Ramos (cell line): ENCODE results near the gene HSPA1B.
"Not testable (repeated sequence)": the region's sequence is repeated elsewhere in the genome, so short reads cannot be mapped to it uniquely, and the experiment has no call there.

Source experiments
- in situ Hi-C: fragments of 300-500 bp; cut with MboI; formaldehyde crosslinking; loops from one replicate; pipeline ENCODE4 v1.14.3; 2022; ENCODE audit warnings: low sequenced_read_pairs; ENCODE audit not compliant: unreplicated experiment

HSPA1B gene

DNA sequence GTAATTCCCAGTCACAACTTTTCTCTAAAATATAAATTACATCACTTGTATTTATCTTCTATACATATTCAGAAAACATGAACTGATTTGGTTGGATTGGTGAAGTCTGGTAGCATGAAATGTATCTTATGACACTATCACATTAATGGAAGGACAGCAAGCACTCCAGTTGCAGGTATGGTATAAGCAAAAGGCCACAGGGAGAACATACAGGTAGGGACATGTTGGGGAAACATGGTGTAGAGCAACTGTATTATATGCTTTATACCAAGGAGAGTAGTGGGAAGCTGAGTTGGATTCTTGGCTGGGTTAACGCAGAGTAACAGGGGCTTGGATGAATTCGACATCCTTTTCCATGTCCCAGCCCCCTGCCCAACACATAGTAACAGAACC, 30.5 kb upstream of the HSPA1B start:
- in situ Hi-C loops = no loop called here

GRCh38 chr6:31797588-31797987, 29.9 kb upstream of the HSPA1B start:
- in situ Hi-C loops = no loop called here

GRCh38 chr6:31799781-31800180, 27.8 kb upstream of the HSPA1B start:
- in situ Hi-C loops = no loop called here

GRCh38 chr6:31801031-31801927, 26.3 kb upstream of the HSPA1B start:
- in situ Hi-C loops = not testable (repeated sequence)

GRCh38 chr6:31805939-31806469, 21.5 kb upstream of the HSPA1B start:
- in situ Hi-C loops = no loop called here

DNA sequence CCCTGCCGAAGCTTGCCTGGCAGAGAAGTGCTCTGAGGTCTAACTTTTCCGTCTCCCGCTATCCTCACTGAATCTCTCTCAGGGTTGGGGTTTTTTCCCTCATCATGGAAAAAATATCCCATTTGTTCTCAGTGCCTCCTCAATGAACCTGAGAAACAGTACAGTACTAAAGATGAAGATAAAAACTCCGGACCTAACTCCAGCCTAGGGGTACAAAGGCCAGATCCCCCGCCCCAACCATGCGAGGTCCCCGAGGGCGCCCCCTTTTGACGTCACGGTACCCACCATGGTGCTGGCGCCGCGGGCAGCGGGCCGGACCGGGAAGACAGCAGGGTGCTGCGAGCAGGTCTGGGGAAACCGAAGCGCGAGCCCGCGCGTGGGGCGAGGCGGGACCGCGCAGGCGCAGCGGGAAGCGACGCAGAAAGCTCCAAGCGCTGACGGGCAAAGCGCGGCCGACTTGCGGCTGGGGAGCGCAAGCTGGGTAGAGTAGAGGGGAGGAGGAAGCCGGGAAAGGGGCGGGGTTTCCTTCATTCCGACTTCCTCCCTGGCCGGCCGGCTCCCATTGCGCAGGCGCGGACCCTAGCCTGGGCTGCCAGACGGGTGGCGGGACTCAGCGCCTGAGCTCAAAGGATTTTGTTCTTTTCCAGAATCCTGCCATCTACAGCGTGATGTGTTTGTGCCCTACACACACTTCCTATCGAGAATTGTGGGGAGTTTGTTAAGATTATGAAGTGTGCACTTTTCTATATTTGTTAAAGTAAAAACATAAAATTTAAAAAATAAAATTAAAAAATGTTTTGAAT, 20.9 kb upstream of the HSPA1B start, which contains the start of gene LSM2:
TSS of gene LSM2 (minus strand) at position 497 of the 803 bp plus-strand sequence. CDS start at position 288, 209 bp downstream.
- in situ Hi-C loops = no loop called here

DNA sequence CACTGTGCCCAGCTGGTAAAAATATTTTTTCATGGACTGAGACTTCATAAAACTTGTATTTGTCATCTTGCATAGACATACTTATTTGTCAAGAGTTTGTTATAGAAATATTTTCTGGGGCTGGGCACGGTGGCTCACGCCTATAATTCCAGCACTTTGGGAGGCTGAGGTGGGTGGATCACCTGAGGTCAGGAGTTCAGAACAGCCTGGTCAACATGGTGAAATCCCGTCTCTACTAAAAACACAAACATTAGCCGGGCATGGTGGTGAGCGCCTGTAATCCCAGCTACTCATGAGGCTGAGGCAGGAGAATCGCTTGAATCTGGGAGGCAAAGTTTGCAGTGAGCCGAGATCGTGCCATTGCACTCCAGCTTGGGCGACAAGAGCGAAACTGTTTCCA, 18.9 kb upstream of the HSPA1B start:
- in situ Hi-C loops = not testable (repeated sequence)

GRCh38 chr6:31811645-31812044, 15.9 kb upstream of the HSPA1B start:
- in situ Hi-C loops = no loop called here

DNA sequence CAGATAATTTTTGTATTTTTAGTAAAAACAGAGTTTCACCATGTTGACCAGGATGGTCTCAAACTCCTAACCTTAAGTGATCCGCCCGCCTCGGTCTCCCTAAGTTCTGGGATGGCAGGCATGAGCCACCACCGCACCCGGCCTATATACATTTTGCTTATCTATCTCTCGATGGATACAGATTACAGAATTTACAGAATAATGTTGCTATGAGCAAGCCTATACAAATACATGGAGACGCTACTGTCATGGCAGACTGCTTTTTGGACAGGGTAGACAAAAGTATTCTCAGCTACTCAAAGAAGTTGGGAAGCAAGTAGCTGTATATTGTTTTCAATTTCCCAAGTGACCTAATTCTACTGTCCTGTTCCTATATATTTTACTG, 14.1 kb upstream of the HSPA1B start:
- in situ Hi-C loops = no loop called here

- in situ Hi-C loops = no loop called here
Observed at GRCh38 chr6:31814677-31815024, 12.9 kb upstream of the HSPA1B start.

DNA sequence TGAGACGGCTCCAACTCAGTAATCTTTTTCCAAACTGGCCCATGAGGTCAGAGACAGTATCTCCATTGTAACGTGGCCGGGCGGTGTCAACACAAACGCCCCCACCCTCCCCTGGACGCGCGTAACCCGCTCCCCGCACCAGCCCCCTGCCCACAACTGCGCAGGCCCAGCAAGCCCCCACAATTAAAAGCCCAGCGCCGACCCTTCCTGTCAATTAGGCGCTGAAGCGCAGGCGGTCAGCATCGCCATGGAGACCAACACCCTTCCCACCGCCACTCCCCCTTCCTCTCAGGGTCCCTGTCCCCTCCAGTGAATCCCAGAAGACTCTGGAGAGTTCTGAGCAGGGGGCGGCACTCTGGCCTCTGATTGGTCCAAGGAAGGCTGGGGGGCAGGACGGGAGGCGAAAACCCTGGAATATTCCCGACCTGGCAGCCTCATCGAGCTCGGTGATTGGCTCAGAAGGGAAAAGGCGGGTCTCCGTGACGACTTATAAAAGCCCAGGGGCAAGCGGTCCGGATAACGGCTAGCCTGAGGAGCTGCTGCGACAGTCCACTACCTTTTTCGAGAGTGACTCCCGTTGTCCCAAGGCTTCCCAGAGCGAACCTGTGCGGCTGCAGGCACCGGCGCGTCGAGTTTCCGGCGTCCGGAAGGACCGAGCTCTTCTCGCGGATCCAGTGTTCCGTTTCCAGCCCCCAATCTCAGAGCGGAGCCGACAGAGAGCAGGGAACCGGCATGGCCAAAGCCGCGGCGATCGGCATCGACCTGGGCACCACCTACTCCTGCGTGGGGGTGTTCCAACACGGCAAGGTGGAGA, 12.3 kb upstream of the HSPA1B start, which contains the start of the genes HSPA1A and HSPA1L:
TSS of gene HSPA1A (plus strand) at position 519 of the 814 bp plus-strand sequence. CDS start at position 733, 214 bp downstream.
TSS of gene HSPA1L (minus strand) at position 259 of the 814 bp plus-strand sequence. CDS start 3,311 bp downstream, outside the sequence.
- in situ Hi-C loops = no loop called here

DNA sequence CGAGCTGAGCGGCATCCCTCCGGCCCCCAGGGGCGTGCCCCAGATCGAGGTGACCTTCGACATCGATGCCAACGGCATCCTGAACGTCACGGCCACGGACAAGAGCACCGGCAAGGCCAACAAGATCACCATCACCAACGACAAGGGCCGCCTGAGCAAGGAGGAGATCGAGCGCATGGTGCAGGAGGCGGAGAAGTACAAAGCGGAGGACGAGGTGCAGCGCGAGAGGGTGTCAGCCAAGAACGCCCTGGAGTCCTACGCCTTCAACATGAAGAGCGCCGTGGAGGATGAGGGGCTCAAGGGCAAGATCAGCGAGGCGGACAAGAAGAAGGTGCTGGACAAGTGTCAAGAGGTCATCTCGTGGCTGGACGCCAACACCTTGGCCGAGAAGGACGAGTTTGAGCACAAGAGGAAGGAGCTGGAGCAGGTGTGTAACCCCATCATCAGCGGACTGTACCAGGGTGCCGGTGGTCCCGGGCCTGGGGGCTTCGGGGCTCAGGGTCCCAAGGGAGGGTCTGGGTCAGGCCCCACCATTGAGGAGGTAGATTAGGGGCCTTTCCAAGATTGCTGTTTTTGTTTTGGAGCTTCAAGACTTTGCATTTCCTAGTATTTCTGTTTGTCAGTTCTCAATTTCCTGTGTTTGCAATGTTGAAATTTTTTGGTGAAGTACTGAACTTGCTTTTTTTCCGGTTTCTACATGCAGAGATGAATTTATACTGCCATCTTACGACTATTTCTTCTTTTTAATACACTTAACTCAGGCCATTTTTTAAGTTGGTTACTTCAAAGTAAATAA, 10.2 kb upstream of the HSPA1B start:
- in situ Hi-C loops = not testable (repeated sequence)

- in situ Hi-C loops = not testable (repeated sequence)
Observed at GRCh38 chr6:31817929-31818511, 9.5 kb upstream of the HSPA1B start.

DNA sequence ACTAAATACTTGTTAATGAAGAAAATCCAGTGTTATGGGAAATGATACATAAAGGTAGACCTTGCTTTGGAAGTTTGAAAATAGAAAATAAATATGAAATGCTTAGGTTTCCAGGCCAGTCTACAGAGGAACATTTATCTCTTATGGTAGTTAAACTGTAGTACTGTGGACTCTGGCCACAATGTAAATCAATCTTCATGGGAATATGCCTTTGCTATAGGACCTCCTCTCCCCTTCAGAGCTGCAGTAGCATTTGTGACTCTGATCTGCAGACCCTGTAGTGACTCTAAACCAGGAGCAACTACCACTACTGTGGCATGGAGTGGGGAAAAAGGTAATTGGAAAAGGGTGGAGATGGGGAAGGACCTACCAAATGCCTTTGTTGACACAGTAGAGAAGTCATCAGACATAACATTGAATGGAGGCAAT, 7.7 kb upstream of the HSPA1B start:
- in situ Hi-C loops = no loop called here

DNA sequence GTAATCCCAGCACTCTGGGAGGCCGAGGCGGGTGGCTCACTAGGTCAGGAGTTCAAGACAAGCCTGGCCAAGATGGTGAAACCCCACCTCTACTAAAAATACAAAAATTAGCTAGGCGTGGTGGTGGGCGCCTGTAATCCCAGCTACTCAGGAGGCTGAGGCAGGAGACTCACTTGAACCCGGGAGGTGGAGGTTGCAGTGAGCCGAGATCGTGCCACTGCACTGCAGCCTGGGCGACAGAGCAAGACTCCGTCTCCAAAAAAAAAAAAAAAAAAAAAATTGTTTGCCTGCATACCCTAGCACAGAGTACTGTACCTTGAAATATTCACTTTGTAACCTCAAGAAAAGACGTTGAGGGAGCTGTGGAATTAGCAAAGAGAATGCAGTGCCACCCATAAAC, 7.1 kb upstream of the HSPA1B start:
- in situ Hi-C loops = not testable (repeated sequence)

DNA sequence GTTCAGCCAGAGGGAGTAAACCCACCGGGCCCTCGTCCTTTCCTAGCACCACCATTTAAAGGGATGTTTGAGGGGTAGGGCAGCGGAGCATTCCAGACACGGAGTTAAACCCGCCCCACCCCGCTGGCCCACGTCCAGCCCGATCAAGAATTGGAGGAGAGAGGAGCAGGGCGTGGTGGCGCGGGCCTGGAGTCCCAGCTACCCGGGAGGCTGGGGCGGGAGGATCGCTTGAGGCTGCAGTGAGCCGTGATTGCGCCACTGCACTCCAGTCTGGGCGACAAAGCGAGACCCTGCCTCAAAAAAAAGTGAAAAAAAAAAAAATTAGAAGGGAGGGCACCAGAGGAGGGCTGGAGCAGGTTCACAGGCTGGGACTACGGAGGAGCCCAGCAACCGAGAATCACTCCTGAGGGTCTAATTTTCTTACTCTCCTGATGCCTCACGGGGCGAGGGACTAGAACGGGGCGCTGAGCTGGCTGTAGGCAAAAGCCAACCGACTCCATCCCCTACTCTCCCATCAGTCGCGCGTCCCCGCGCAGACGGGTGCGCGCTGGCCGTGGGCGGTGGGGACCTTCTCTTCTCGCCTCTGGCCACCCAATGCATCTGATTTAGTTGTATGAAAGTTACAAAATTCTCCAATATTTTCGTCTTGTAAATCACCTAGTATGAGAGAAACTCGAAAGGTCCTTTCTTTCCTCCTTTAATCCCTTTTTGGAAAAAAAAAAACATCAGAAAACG, 6.1 kb upstream of the HSPA1B start:
- in situ Hi-C loops = no loop called here

DNA sequence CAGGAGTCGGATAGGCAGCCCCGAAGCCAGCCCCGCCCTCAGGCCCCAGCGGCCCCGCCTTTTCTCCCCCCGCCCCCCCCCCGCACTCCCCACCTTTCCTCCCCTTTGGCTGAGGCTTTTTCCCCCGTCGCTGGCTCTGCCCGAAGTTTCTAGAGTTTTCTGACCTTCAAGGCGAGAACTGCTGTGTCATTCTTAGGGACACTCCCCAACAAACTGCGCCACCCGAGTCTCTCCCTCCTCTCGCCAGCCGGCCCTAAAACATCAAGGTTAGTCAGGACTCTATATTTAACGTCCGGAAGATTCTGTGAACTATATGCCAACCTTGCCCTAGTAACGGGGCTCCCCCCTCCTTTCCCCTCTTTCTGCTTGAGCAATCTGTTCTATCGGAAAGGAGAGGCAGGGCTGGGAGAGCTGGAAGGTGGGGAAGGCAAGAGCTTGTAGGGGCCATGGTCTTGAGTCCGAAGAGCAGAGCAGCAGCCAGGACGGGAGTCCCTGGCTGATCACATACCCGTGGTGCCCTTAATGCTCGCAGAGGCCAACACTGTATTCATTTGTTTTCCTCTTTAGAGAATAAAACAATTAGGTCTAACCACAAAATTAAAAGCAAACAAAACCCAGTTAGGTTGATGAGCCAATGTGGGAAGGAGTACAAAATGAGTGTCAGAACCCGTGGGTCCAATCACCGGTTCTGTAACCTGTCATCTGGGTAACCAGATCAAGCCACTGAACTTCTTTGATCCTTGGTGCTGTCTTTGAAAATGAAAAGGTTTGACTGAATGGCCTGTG, 5.3 kb upstream of the HSPA1B start:
- in situ Hi-C loops = no loop called here
